HG03064 (cell line): ENCODE data around the gene GNAI2.
"Not testable (repeated sequence)": the region's sequence is repeated elsewhere in the genome, so short reads cannot be mapped to it uniquely, and the experiment has no call there.

ENCODE experiments used
- ATAC-seq: cut with Tn5 transposase; IDR thresholded peaks from one replicate; pipeline ENCODE4 v1.9.1; 2021; ENCODE audit warnings: low read depth; ENCODE audit not compliant: unreplicated experiment

GNAI2 gene

DNA sequence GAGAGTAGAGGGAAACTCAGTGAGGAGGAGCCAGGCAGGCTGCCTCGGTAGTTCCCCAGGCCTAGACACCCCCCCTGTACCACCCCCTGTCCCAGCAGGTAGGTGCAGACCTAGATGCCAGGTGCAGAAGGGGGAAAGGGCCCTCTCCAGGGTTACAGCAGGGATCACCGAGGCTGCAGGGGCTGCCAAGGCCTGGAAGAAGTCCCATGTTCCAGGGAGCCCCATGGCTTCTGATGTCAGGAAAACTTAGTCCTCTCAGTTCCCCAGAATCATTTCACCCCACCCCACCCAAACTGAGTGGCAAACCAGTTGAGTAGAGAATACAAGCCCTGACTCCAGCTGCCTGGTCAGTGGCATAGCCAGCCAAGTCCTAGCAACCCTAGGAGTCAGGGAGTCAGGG is 25.5 kb downstream of the GNAI2 start:
- ATAC-seq: no peak

- not testable (repeated sequence) for ATAC-seq
Measured at GRCh38 chr3:50262200-50262599, 26.2 kb downstream of the GNAI2 start.

DNA sequence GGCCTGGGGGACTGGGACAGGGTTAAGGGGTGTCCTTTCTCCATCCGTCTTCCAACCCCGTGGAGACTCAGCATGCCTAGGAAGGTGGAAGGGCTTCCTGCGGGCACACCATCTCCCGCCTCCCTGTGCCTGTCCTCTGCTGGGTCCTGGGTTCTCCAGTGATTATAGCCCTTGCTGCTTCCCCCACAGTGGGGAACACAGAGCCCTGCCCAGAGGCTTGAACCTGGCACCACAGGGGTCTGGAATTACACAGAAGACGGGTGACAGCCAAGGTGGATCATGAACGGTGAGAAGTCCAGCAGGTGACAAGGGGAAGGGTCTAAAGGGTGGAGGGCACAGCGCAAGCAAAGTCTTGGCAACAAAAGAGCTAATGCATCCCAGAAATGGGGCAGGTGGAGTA is 26.8 kb downstream of the GNAI2 start:
- ATAC-seq: no peak

DNA sequence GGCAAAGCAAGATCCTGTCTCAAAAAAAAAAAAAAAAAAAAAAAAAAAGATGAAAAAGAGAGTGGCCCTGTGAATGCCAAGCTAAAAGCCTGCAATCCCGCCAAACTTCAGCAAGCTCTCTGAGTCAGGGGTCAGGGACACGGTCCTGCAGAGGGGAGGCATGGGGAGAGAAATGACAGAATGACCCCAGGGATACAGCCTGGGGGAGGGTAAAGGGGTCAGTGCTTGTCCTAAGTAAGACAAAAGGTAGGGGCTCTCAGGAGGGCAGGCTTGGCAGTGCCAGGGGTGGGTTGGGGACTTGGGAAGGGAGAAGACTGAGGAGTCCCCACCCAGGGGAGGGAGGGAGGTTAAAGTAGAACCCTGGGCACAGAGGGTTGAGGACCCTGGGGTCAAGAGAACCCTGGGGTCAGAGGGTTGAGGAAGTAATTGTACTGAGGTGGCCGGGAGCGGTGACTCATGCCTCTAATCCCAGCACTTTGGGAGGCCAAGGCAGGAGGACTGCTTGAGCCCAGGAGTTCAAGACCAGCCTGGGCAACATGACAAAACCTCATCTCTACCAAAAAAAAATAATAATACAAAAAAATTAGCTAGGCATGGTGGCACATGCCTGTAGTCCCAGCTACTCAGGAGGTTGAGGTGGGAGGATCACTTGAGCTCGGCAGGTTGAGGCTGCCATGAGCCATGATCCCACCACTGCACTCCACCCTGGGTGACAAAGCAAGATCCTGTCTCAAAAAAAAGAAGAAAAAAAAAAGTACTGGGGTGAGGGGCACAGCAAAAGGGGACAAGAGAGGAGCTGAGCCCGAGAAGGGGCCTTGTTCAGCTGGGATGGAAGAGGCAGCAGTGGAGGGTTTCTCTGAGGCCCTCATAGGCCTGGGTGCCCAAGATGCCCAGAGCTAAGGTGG is 27.7 kb downstream of the GNAI2 start:
- ATAC-seq: no peak

GRCh38 chr3:50264383-50264963 is 28.5 kb downstream of the GNAI2 start:
- no peak for ATAC-seq

DNA sequence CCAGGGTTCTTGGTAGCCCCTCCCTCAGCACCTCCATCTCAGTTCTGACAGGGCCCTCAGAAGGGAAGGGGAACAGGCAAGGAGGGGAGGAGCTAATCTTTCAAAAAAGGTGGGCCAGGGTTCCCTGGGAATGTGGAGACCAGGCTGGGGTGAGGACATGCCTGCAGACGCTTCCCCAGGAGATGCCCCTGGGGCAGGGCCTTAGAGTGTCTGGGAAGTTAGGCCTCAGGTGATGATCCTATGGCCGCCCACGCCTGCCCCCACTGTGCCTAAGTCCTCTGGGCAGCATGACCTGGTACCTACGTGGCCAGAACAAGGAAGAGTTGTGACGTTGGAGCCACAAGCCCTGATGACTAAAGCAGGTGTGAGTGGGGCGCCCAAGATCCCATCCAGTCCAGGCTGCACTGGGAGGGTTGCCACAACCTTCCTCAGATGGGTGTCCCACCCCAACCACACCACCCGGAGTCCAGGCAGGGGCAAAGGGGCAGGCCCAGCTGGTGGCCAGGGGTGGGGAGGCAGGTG is 29.0 kb downstream of the GNAI2 start:
- no peak for ATAC-seq

- no peak for ATAC-seq
Measured at GRCh38 chr3:50265571-50265970, 29.6 kb downstream of the GNAI2 start.

GRCh38 chr3:50266017-50266416 is 30.0 kb downstream of the GNAI2 start:
- ATAC-seq: no peak

DNA sequence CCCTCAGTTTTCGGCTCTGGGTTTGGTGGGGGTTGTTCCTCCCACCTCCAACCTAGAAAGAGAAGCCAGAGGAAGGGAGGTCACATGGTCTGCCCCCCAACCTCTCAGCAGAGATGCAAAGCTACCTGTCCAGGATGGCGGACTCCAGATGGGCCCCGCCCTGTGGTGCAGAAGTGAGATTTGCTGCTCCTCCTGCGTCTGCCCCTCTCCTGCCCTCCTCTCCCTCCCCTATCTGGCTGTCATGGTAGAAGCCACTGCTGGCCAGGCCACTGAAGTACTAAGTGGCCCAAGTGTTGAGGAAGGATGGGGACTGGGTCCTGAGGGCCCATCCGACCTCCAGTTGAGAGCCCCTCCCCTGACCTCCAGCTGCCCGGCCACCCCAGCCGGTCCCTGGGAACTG is 30.8 kb downstream of the GNAI2 start:
- ATAC-seq: no peak

DNA sequence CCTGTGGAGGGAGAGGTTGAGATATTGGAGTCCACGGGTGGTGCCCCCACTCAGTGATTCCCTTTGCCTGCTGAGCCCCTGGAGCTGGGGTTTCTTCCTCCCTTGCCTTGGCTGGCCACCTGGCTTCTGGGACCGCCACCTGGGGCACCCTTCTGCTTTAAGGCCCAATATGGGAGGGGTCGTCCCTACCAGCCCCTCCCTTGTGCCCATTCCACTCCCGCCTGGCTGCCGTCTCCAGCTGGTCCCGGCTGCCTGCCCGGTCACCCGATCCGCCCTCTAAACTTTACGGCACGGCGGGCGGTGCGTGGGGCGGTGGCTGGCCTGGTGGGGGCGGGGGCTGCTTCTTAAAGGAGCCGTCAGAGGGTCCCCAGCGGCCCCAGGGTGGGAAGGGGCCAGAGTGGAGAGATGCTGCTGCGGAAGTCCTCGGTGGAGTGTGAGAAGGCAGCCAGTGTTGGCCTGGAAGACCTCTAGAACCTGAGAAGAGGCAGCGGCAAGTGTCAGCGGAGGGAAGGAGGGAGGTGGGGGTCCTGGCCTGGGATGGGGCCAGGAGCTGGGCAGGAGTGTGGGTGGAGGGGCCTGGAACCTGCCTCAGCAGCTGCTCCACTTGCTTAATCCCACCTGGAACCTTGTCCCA is 31.4 kb downstream of the GNAI2 start:
- no peak for ATAC-seq

- ATAC-seq: no peak
Measured at GRCh38 chr3:50268276-50268675, 32.3 kb downstream of the GNAI2 start.

DNA sequence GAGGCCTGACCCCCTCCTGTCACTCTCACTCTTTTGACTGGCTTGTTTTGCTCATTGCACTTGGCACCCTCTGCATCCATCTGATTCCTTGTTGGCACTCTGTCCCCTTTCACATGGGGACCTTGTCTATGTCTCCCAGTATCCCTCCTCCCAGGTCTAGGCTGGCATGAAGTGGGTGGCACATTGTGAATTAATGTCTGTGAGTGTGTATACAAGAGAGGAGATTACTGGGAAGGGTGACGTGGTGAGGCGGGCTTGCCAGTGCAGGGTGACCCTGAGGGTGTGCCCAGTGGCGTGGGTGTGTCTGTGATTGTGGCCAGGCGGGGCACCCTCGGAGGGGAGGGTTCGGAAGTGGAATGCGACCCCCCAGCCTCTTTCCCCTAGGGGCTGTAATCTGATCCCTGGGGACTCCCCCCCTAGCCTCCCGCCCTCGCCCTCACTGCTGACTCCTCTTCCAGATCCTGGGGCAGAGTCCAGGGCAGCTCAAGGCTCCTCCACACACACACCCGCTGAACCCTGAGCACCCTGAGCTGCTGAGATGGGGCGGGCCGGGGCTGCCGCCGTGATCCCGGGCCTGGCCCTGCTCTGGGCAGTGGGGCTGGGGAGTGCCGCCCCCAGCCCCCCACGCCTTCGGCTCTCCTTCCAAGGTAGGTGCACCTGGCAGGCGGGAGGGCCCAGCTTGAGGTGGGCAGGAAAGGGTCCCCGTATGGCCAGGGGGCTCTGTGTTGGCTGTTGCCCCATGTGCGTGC is 32.9 kb downstream of the GNAI2 start, which contains the start of gene SEMA3B:
Gene SEMA3B (plus strand): TSS at position 445 of the 749 bp plus-strand sequence. CDS start 94 bp downstream, at position 539.
- ATAC-seq: no peak

DNA sequence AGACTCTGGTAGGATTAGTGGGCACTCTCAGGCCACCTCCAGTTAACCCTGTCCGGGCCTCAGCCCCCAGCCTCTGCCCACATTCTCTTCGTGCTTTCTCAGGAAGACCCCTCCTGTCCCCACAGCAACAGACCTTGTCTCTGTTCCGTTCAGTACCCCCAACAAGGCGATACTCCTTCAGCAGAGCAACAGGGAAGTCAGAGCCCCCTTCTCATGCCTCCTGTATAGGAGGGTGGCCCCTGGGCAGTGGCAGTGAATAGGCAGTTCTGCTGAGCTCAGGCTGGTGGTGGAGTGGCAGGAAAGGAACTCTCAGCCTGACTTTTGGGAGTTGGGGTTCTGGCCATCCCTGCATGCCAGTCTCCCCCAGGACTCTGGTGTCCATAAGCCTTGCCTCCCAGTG is 33.5 kb downstream of the GNAI2 start:
- ATAC-seq: no peak

GRCh38 chr3:50269977-50270413 is 34.0 kb downstream of the GNAI2 start:
- ATAC-seq: no peak

DNA sequence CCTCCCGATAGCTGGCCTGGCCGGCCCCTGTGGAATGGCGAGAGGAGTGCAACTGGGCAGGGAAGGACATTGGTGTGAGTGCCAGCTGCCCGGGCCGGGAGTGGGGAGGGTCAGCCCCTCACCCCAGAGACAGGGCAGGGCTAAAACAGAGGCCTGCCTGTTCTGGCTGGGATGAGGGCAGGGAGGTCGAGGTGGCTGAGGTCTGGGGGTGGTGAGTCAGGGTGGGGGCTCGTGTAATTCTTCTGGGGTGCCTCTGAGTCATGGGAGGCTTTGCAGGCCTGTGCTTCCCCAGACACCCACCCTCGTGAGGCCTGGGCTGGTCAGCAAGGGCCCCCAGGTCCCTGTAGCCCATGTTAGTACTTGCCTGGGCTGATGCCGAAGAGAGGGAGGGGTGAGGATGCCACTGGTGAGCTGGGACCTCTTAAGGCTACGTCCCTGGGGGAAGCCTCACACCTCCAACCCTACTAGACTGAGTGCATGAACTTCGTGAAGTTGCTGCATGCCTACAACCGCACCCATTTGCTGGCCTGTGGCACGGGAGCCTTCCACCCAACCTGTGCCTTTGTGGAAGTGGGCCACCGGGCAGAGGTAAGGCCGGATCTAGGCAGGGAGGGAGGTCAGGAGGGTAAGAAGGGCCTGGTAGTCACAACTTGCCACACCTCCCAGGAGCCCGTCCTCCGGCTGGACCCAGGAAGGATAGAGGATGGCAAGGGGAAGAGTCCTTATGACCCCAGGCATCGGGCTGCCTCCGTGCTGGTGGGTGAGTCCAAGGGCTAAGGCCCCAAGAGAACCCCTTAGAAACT is 34.6 kb downstream of the GNAI2 start:
- ATAC-seq: no peak

DNA sequence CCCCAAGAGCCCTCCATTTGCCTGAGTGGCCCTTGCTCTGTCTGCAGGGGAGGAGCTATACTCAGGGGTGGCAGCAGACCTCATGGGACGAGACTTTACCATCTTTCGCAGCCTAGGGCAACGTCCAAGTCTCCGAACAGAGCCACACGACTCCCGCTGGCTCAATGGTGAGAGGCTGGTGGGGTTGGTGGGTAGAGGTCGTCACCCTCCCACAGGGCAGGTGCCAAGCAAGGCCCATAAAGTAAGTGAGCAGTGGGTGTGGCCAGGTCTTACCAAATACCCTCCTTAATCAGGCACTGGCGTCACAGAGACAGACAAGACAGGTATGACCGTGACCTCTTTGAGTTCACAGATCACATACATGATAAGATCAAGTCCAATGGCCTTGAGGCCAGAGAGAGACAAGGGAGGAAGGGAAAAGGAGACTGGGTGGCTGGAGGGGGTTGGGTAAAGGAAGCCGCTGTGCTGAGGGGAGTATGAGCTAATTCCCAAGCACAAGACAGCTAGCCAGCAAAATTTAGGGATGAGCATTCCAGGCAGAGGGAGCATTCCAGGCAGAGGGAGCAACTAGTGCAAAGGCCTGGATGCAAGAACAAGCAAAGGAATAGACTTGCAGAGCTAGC is 35.4 kb downstream of the GNAI2 start:
- ATAC-seq: no peak

DNA sequence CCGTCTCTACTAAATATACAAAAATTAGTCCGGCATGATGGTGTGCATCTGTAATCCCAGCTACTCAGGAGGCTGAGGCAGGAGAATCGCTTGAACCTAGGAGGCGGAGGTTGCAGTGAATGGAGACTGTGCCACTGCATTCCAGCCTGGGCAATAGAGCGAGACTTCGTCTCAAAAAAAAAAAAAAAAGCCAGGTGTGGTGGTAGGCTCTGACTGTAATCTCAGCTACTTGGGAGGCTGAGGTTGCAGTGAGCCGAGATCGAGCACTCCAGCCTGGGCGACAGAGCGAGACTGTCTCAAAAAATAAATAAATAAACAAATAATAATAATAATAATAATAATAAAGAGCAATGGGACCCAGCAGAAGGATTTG is 36.5 kb downstream of the GNAI2 start:
- ATAC-seq: not testable (repeated sequence)

GRCh38 chr3:50272911-50273688 is 37.1 kb downstream of the GNAI2 start:
- peak; percentile 67 for ATAC-seq

DNA sequence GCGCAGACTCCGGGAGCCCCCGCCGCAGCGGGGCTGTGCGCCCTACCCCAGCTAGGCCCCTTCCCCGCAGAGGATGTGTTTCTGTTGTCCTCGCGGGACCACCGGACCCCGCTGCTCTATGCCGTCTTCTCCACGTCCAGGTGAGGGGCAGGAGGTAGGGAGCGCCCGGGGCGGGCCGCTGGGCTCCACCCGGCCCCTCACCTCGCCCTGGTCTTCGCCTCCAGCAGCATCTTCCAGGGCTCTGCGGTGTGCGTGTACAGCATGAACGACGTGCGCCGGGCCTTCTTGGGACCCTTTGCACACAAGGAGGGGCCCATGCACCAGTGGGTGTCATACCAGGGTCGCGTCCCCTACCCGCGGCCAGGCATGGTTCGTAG is 37.7 kb downstream of the GNAI2 start:
- no peak for ATAC-seq
